OCI-LY7 (cell line): Measurements from ENCODE around the gene LPXN. TPM values are rescaled to one million over a fixed set of nuclear protein-coding genes. Genes with fewer than 3 reads are reported as not detected.

ENCODE experiments used
- BruUV-seq: library from RNA; stranded (reverse); fragments of 400-500 nt; replicated peaks from 2 replicates; lab custom pipeline; 2021; lab: Mats Ljungman, UMichigan
- CTCF ChIA-PET: fragments of 300-600 bp; sonication (Branson Sonifier 250); formaldehyde crosslinking; loops from one replicate; lab custom pipeline; 2022; ENCODE audit warnings: antibody characterized with exemption; ENCODE audit not compliant: unreplicated experiment; lab: Charles Lee
- POLR2A ChIA-PET: fragments of 300-600 bp; sonication (Branson Sonifier 250); formaldehyde crosslinking; loops from one replicate; lab custom pipeline; 2022; ENCODE audit warnings: antibody characterized with exemption; lab: Charles Lee
- DNase-seq: peaks from one replicate; pipeline ENCODE4 v3.0.0-alpha.2; 2015; ENCODE audit warnings: low spot score
- H2AFZ ChIP-seq: fragments of 200-600 bp; sonication (generic), shearing (Covaris generic); 2 replicates; pipeline ENCODE4 v1.6.1; 2014; ENCODE audit warnings: mild to moderate bottlenecking, antibody characterized with exemption, low read length, moderate library complexity
- H3K27ac ChIP-seq: fragments of 200-600 bp; sonication (generic); 2 replicates; pipeline ENCODE4 v1.5.1; 2014; ENCODE audit warnings: mixed run types, low read depth, mild to moderate bottlenecking, moderate library complexity, low read length, inconsistent platforms; ENCODE audit not compliant: poor library complexity, severe bottlenecking
- H3K36me3 ChIP-seq: fragments of 200-600 bp; sonication (generic); 2 replicates; pipeline ENCODE4 v1.6.1; 2014; ENCODE audit warnings: mild to moderate bottlenecking, antibody characterized with exemption, low read length, moderate library complexity, mixed read lengths; ENCODE audit not compliant: insufficient read depth
- H3K4me1 ChIP-seq: fragments of 200-600 bp; sonication (generic); 2 replicates; pipeline ENCODE4 v1.5.1; 2014; ENCODE audit warnings: mild to moderate bottlenecking, low read length; ENCODE audit not compliant: insufficient read depth, poor library complexity, severe bottlenecking
- H3K4me2 ChIP-seq: fragments of 200-600 bp; sonication (generic); 2 replicates; pipeline ENCODE4 v1.6.1; 2014; ENCODE audit warnings: mild to moderate bottlenecking, low read length
- H3K4me3 ChIP-seq: fragments of 200-600 bp; sonication (generic); 2 replicates; pipeline ENCODE4 v1.5.1; 2014; ENCODE audit warnings: mild to moderate bottlenecking, low read depth, low read length; ENCODE audit not compliant: poor library complexity, severe bottlenecking
- H3K79me2 ChIP-seq: fragments of 200-600 bp; sonication (generic); 2 replicates; pipeline ENCODE4 v1.6.1; 2016; ENCODE audit warnings: low read depth, mild to moderate bottlenecking, low read length, moderate library complexity, mixed read lengths; ENCODE audit not compliant: insufficient read depth
- H3K9me2 ChIP-seq: fragments of 200-600 bp; sonication (generic); 2 replicates; pipeline ENCODE4 v1.6.1; 2016; ENCODE audit warnings: mild to moderate bottlenecking, low read length, mixed read lengths; ENCODE audit not compliant: insufficient read depth
- H3K9me3 ChIP-seq: fragments of 200-600 bp; sonication (generic); 2 replicates; pipeline ENCODE4 v1.6.1; 2014; ENCODE audit warnings: mild to moderate bottlenecking, mixed run types, low read length, mixed read lengths
- H4K20me1 ChIP-seq: fragments of 200-600 bp; sonication (generic); 2 replicates; pipeline ENCODE4 v1.6.1; 2014; ENCODE audit warnings: mild to moderate bottlenecking, antibody characterized with exemption, low read length, moderate library complexity, mixed read lengths; ENCODE audit not compliant: insufficient read depth
- EZH2phosphoT487 ChIP-seq: fragments of 200-600 bp; sonication (generic); IDR thresholded peaks from 2 replicates; pipeline ENCODE4 v1.6.1; 2018; ENCODE audit warnings: low read depth, borderline replicate concordance, mild to moderate bottlenecking, mixed run types, antibody characterized with exemption, low read length, moderate library complexity, mixed read lengths
- intact Hi-C: fragments of 100-400 bp; cut with micrococcal nuclease; formaldehyde crosslinking; loops from one replicate; pipeline ENCODE4 v1.10.0; 2022; ENCODE audit not compliant: unreplicated experiment
- total RNA-seq, 2 experiments: library from RNA; depleted of rRNA in 1 of 2; stranded (reverse); fragments of >200 nt in 1 of 2; shearing (Covaris generic) in 1 of 2; gene quantifications; 2 replicates each; pipeline ENCODE4 v1.2.3, GENCODE V29; 2014 to 2022
- TF ChIP-seq, protein P1 (sequence below): fragments of 200-600 bp; sonication (generic); conservative IDR thresholded peaks from 2 replicates; pipeline ENCODE4 v1.5.1; 2014; ENCODE audit warnings: mild to moderate bottlenecking, antibody characterized with exemption, low read length, moderate library complexity, mixed read lengths

Gene LPXN
- total RNA-seq, 2 experiments from 2014 or later: 79.3 to 130 TPM

DNA sequence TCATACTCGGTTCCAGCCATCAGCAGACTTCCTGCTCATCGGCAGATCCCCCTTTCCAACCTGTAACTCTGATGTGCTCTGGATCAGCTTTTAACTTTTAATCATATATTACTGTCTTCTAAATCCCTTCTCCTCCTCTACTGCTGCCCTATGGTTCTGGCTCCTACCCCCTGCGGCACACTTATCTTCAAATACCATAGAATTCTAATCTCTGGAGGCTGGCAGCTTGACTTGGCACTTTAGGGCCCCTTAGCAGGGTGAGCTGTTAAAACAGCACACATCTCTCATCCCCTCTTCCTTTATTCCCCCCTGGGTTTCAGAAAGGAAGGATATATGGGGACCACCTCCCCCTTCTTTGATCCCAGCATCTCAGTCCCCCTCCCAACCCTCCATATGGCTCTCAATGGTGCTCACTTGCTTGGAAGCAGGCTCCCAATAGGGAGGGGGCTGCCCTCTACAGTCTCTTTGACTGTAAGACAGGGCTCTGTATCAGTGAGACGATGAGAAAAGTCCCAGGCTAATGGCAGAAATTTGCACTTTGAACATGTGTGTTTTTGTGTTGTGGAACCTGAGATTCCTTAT, 42.4 kb upstream of the LPXN start:
- CTCF ChIA-PET: no interaction called here
- BruUV-seq: no TSS peak
- Histone ChIP-seq H3K9me2 (no peaks in the 10 kb centered on the region; the same call in 1 of the 2 replicates), H2AFZ (no peak overlapping the region), H3K27ac (no peak overlapping the region), H3K4me3 (no peak overlapping the region), H3K4me2 (no peak overlapping the region), H3K4me1 (peaks cover 4% of the 10 kb centered on the region), H3K9me3 (no peaks in the 10 kb centered on the region), H4K20me1 (0 out of 2 replicates have a peak, but pooled peaks cover 4% of the 10 kb centered on the region), H3K79me2 (no peaks in the 10 kb centered on the region), H3K36me3 (peaks cover 100% of the 10 kb centered on the region)
- intact Hi-C loops: loop anchor here (5.0 kb wide), 1 partner anchor 36 kb away; no protein-coding TSS in a partner anchor
- TF ChIP-seq, protein P1, sequence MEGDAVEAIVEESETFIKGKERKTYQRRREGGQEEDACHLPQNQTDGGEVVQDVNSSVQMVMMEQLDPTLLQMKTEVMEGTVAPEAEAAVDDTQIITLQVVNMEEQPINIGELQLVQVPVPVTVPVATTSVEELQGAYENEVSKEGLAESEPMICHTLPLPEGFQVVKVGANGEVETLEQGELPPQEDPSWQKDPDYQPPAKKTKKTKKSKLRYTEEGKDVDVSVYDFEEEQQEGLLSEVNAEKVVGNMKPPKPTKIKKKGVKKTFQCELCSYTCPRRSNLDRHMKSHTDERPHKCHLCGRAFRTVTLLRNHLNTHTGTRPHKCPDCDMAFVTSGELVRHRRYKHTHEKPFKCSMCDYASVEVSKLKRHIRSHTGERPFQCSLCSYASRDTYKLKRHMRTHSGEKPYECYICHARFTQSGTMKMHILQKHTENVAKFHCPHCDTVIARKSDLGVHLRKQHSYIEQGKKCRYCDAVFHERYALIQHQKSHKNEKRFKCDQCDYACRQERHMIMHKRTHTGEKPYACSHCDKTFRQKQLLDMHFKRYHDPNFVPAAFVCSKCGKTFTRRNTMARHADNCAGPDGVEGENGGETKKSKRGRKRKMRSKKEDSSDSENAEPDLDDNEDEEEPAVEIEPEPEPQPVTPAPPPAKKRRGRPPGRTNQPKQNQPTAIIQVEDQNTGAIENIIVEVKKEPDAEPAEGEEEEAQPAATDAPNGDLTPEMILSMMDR: peak; percentile 62
- no peak for TF ChIP-seq EZH2phosphoT487
- POLR2A ChIA-PET: interaction anchor here (1.0 kb wide), 1 partner anchor 11 kb away, joined by 4 read pairs; no protein-coding TSS in a partner anchor
- peak; percentile 12 for DNase-seq

DNA sequence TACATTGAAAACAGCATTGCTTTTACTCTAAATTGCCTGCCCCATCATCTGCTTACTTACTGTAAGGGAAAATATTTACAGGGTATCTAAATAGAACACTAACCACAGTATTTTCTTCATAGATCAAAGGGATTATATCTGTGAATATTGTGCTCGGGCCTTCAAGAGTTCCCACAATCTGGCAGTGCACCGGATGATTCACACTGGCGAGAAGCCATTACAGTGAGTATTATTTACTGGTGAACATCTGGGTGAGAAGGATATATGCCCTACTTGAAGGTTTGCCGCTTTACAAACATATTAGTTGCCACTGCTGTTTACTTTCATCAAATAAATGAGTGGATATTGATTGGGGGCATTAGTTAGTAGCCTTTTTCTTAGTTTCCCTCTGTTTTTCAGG, 40.9 kb upstream of the LPXN start:
- BruUV-seq: no TSS peak
- no peak overlapping the region for H3K4me3 ChIP-seq
- H2AFZ ChIP-seq: no peak overlapping the region
- no peak for DNase-seq
- H3K9me2 ChIP-seq: no peaks in the 10 kb centered on the region; the same call in 1 of the 2 replicates
- 0 out of 2 replicates have a peak, but pooled peaks cover 4% of the 10 kb centered on the region for H4K20me1 ChIP-seq
- no peaks in the 10 kb centered on the region for H3K9me3 ChIP-seq
- ChIA-PET POLR2A (no interaction called here), CTCF (no interaction called here)
- intact Hi-C loops: loop anchor here (5.0 kb wide), 1 partner anchor 34 kb away; no protein-coding TSS in a partner anchor
- H3K27ac ChIP-seq: no peak overlapping the region
- peaks cover 4% of the 10 kb centered on the region for H3K4me1 ChIP-seq
- peaks cover 100% of the 10 kb centered on the region for H3K36me3 ChIP-seq
- no peak overlapping the region for H3K4me2 ChIP-seq
- H3K79me2 ChIP-seq: no peaks in the 10 kb centered on the region
- no peak for TF ChIP-seq EZH2phosphoT487
- TF ChIP-seq, protein P1: no peak

DNA sequence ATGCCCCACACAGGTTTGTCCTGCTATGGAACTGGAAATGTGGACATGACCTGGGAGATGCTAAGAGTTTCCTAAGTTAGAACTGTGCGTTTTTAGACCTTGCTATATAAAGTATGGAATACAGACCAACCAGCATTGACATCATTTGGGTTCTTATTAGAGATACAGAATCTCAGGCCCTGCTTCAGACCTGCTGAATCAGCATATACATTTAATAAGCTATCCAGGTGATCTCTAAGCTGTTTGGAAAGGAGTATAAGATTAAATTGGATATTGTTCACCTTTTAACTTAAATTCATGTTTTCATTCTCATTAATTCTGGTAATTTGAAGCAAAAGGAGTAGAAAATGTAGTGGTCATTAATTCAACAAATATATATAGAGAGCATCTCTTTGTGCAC, 39.9 kb upstream of the LPXN start:
- no peaks in the 10 kb centered on the region for H3K9me2 ChIP-seq
- peaks cover 4% of the 10 kb centered on the region for H3K4me1 ChIP-seq
- POLR2A ChIA-PET: no interaction called here
- no peak for DNase-seq
- BruUV-seq: no TSS peak
- intact Hi-C loops: loop anchor here (5.0 kb wide), 1 partner anchor 33 kb away; no protein-coding TSS in a partner anchor
- CTCF ChIA-PET: no interaction called here
- H4K20me1 ChIP-seq: 0 out of 2 replicates have a peak, but pooled peaks cover 4% of the 10 kb centered on the region
- no peak overlapping the region for H3K4me2 ChIP-seq
- TF ChIP-seq, protein P1: no peak
- TF ChIP-seq EZH2phosphoT487: no peak
- no peak overlapping the region for H3K4me3 ChIP-seq
- H2AFZ ChIP-seq: no peak overlapping the region
- peaks cover 100% of the 10 kb centered on the region for H3K36me3 ChIP-seq
- H3K9me3 ChIP-seq: no peaks in the 10 kb centered on the region
- no peak overlapping the region for H3K27ac ChIP-seq
- H3K79me2 ChIP-seq: no peaks in the 10 kb centered on the region; the same call in 1 of the 2 replicates
